HG02798 (cell line): Measurements from ENCODE around the gene UNC5C.
A peak's percentile ranks its signal among the peaks of the same experiment; 100 is the strongest.
"Not testable (repeated sequence)": the region's sequence is repeated elsewhere in the genome, so short reads cannot be mapped to it uniquely, and the experiment has no call there.

Experiments
- ATAC-seq: cut with Tn5 transposase; IDR thresholded peaks from one replicate; pipeline ENCODE4 v1.9.1; 2021; ENCODE audit warnings: mild to moderate bottlenecking; ENCODE audit not compliant: unreplicated experiment, poor library complexity

UNC5C gene

DNA sequence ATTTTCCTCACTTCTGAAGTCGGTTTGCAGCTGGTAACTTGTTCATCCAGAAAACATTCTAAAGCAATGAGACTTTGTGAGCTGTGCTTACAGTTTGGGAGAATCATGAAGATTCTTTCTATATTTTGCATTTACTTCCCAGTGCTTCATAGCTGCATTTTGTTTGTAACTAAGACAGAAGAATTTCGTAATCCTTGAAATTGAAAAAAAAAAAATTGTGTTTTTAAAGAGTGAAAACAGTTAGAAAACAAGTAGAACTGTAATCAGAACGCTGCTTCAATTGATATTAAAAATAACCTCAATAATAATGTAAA, 392.4 kb downstream of the UNC5C start:
- ATAC-seq = no peak

GRCh38 chr4:95155759-95156451, 392.9 kb downstream of the UNC5C start:
- ATAC-seq = peak; percentile 69

GRCh38 chr4:95153182-95153581, 395.6 kb downstream of the UNC5C start:
- no peak for ATAC-seq

DNA sequence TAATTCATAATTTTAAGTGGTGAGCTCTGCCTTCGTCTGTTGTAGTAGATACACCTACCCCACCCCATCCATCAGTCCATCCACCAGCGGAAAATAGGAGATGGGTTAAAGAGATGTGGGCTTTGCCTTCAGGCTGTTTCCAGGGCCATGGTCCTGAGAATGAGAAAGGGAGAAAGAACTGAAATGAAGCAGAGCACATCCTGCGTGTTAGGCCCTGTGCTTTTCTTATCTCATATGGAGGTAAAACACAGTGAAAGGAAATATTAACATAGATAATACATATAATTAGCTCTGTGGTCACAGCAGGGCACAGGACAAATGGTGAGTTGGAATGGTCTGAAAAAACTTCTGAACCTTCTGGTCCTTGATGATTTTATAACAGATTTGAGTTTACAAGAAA, 397.5 kb downstream of the UNC5C start:
- no peak for ATAC-seq

GRCh38 chr4:95142932-95143331, 405.8 kb downstream of the UNC5C start:
- ATAC-seq = no peak

GRCh38 chr4:95141361-95141760, 407.4 kb downstream of the UNC5C start:
- ATAC-seq = no peak

DNA sequence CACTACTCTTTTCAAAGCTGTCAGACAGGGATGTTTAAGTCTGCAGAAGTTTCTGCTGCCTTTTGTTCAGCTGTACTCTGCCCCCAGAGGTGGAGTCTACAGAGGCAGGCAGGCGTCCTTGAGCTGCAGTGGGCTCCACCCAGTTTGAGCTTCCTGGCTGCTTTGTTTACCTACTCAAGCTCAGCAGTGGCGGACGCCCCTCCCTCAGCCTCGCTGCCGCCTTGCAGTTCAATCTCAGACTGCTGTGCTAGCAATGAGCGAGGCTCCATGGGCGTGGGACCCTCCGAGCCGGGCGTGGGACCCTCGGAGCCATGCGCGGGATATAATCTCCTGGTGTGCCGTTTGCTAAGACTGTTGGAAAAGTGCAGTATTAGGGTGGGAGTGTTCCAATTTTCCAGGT, 409.3 kb downstream of the UNC5C start:
- not testable (repeated sequence) for ATAC-seq

DNA sequence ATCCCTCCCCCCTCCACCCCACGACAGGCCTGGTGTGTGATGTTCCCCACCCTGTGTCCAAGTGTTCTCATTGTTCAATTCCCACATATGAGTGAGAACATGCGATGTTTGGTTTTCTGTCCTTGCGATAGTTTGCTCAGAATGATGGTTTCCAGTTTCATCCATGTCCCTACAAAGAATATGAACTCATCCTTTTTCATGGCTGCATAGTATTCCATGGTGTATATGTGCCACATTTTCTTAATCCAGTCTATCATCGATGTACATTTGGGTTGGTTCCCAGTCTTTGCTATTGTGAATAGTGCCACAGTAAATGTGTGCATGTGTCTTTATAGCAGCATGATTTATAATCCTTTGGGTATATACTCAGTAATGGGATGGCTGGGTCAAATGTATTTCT, 414.8 kb downstream of the UNC5C start:
- ATAC-seq = not testable (repeated sequence)

GRCh38 chr4:95129821-95130311, 418.9 kb downstream of the UNC5C start:
- ATAC-seq = no peak

- ATAC-seq = no peak
Observed at GRCh38 chr4:95129031-95129430, 419.7 kb downstream of the UNC5C start.

- ATAC-seq = no peak
Observed at GRCh38 chr4:95124906-95125504, 423.8 kb downstream of the UNC5C start.

DNA sequence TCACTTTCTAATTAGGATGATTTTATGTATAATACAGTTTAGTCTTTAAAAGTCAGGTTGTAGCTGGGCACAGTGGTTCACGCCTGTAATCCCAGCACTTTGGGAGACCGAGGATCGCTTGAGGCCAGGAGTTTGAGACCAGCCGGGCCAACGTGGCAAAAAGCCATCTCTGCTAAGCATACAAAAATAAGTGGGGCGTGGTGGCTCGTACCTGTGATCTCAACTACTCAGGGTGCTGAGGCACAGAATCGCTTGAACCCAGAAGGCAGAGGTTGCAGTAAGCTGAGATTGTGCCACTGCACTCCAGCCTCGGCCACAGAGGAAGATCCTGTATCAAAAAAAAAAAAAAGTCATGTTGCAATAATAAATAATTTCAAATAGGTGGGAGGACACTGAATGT, 426.8 kb downstream of the UNC5C start:
- no peak for ATAC-seq

GRCh38 chr4:95120456-95120855, 428.3 kb downstream of the UNC5C start:
- ATAC-seq = no peak

GRCh38 chr4:95118497-95118896, 430.3 kb downstream of the UNC5C start:
- ATAC-seq = no peak

DNA sequence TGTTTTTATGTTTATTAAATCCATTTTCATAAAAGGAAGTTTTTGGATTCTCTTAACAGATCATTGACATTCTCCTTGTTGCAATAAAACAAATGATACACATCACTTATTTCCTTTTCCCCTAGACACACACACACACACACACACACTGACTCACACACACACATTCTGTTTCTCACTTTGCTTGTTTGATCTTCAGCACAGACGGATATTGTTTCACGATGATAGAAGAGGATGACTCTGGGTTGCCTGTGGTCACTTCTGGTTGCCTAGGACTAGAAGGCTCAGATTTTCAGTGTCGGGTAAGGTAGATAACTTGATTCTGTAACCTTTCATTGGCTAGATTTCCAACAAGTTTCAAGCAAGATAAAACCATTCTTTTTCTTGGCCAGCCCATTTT, 434.3 kb downstream of the UNC5C start:
- ATAC-seq = no peak
